SK-N-SH treated with all-trans-retinoic acid at 6 μM for 48 hours (cell line): ENCODE measurements around the gene RABGAP1L.

Experiments
- ATAC-seq: fragments of 200-7000 bp; cut with Tn5 transposase; 3 replicates; pipeline ENCODE4 v1.9.1; 2020; ENCODE audit warnings: mild to moderate bottlenecking, moderate library complexity
- BACH2 ChIP-seq: fragments of 250-450 bp; sonication (Bioruptor Pico); IDR thresholded peaks from 2 replicates; pipeline ENCODE4 v1.9.0; 2021; ENCODE audit warnings: mild to moderate bottlenecking, borderline replicate concordance
- CSDC2 ChIP-seq: fragments of 250-450 bp; sonication (Bioruptor Pico); IDR thresholded peaks from 2 replicates; pipeline ENCODE4 v1.5.0; 2020; ENCODE audit warnings: mild to moderate bottlenecking, moderate library complexity
- CSRNP3 ChIP-seq: fragments of 250-450 bp; sonication (Bioruptor Pico); IDR thresholded peaks from 2 replicates; pipeline ENCODE4 v1.5.1; 2021; ENCODE audit warnings: mild to moderate bottlenecking, moderate library complexity
- ESRRG ChIP-seq: fragments of 250-450 bp; sonication (Bioruptor Pico); IDR thresholded peaks from 2 replicates; pipeline ENCODE4 v1.6.1; 2021; ENCODE audit warnings: mild to moderate bottlenecking
- GLIS3 ChIP-seq: fragments of 250-450 bp; sonication (Bioruptor Pico); IDR thresholded peaks from 2 replicates; pipeline ENCODE4 v1.5.0; 2020; ENCODE audit warnings: mild to moderate bottlenecking, moderate library complexity
- OSR1 ChIP-seq: fragments of 250-450 bp; sonication (Bioruptor Pico); IDR thresholded peaks from 2 replicates; pipeline ENCODE4 v1.8.0; 2022; ENCODE audit warnings: moderate library complexity, mild to moderate bottlenecking, inconsistent platforms
- PPARA ChIP-seq: fragments of 250-450 bp; sonication (Bioruptor Pico); IDR thresholded peaks from 2 replicates; pipeline ENCODE4 v1.5.0; 2020; ENCODE audit warnings: mild to moderate bottlenecking, borderline replicate concordance
- RARB ChIP-seq: fragments of 250-450 bp; sonication (Bioruptor Pico); IDR thresholded peaks from 2 replicates; pipeline ENCODE4 v1.8.0; 2021; ENCODE audit warnings: mild to moderate bottlenecking, moderate library complexity
- SNAI2 ChIP-seq: fragments of 250-450 bp; sonication (Bioruptor Pico); IDR thresholded peaks from 2 replicates; pipeline ENCODE4 v1.5.0; 2020; ENCODE audit warnings: mild to moderate bottlenecking, moderate library complexity
- TOX ChIP-seq: fragments of 250-450 bp; sonication (Bioruptor Pico); IDR thresholded peaks from 2 replicates; pipeline ENCODE4 v1.8.0; 2021; ENCODE audit warnings: mild to moderate bottlenecking, moderate library complexity, borderline replicate concordance
- ZC3H10 ChIP-seq: fragments of 250-450 bp; sonication (Bioruptor Pico); IDR thresholded peaks from 2 replicates; pipeline ENCODE4 v1.5.1; 2021; ENCODE audit warnings: mild to moderate bottlenecking, moderate library complexity
- ZFP3 ChIP-seq: fragments of 250-450 bp; sonication (Bioruptor Pico); IDR thresholded peaks from 2 replicates; pipeline ENCODE4 v1.5.0; 2020; ENCODE audit warnings: mild to moderate bottlenecking, moderate library complexity
- ZFP30 ChIP-seq: fragments of 450-650 bp; formaldehyde crosslinking; IDR thresholded peaks from 2 replicates; pipeline ENCODE4 v1.5.0; 2022; ENCODE audit warnings: mild to moderate bottlenecking, moderate library complexity
- ZNF70 ChIP-seq: fragments of 450-650 bp; formaldehyde crosslinking; IDR thresholded peaks from 2 replicates; pipeline ENCODE4 v1.5.0; 2020; ENCODE audit warnings: mild to moderate bottlenecking, moderate library complexity
- ZNF8 ChIP-seq: fragments of 450-650 bp; formaldehyde crosslinking; IDR thresholded peaks from 2 replicates; pipeline ENCODE4 v1.5.0; 2020; ENCODE audit warnings: mild to moderate bottlenecking, moderate library complexity
- TF ChIP-seq, protein P1 (sequence below): fragments of 250-450 bp; sonication (Bioruptor Pico); IDR thresholded peaks from 2 replicates; pipeline ENCODE4 v1.8.0; 2021; ENCODE audit warnings: low read depth, mild to moderate bottlenecking, moderate library complexity, borderline replicate concordance
- TF ChIP-seq, protein P2 (sequence below): fragments of 250-450 bp; sonication (Bioruptor Pico); IDR thresholded peaks from 2 replicates; pipeline ENCODE4 v1.8.0; 2020; ENCODE audit warnings: mild to moderate bottlenecking, moderate library complexity, borderline replicate concordance
- TF ChIP-seq, protein P3 (sequence below): fragments of 250-450 bp; sonication (Bioruptor Pico); IDR thresholded peaks from 2 replicates; pipeline ENCODE4 v1.5.1; 2020; ENCODE audit warnings: low read depth, mild to moderate bottlenecking, moderate library complexity
- TF ChIP-seq, protein P4 (sequence below): fragments of 250-450 bp; sonication (Bioruptor Pico); IDR thresholded peaks from 2 replicates; pipeline ENCODE4 v1.5.0; 2020; ENCODE audit warnings: mild to moderate bottlenecking, moderate library complexity

Gene RABGAP1L

GRCh38 chr1:174785510-174785909 is 626.2 kb downstream of the RABGAP1L start:
- no peak for TF ChIP-seq BACH2
- TF ChIP-seq, protein P1, sequence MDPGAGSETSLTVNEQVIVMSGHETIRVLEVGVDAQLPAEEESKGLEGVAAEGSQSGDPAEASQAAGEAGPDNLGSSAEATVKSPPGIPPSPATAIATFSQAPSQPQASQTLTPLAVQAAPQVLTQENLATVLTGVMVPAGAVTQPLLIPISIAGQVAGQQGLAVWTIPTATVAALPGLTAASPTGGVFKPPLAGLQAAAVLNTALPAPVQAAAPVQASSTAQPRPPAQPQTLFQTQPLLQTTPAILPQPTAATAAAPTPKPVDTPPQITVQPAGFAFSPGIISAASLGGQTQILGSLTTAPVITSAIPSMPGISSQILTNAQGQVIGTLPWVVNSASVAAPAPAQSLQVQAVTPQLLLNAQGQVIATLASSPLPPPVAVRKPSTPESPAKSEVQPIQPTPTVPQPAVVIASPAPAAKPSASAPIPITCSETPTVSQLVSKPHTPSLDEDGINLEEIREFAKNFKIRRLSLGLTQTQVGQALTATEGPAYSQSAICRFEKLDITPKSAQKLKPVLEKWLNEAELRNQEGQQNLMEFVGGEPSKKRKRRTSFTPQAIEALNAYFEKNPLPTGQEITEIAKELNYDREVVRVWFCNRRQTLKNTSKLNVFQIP (CRISPR knock-in tag): no peak
- no peak for TF ChIP-seq ZFP30
- no peak for TF ChIP-seq CSRNP3 (CRISPR knock-in tag)
- no peak for TF ChIP-seq ZNF70 (CRISPR knock-in tag)
- no peak for TF ChIP-seq SNAI2 (CRISPR knock-in tag)
- TF ChIP-seq, protein P2, sequence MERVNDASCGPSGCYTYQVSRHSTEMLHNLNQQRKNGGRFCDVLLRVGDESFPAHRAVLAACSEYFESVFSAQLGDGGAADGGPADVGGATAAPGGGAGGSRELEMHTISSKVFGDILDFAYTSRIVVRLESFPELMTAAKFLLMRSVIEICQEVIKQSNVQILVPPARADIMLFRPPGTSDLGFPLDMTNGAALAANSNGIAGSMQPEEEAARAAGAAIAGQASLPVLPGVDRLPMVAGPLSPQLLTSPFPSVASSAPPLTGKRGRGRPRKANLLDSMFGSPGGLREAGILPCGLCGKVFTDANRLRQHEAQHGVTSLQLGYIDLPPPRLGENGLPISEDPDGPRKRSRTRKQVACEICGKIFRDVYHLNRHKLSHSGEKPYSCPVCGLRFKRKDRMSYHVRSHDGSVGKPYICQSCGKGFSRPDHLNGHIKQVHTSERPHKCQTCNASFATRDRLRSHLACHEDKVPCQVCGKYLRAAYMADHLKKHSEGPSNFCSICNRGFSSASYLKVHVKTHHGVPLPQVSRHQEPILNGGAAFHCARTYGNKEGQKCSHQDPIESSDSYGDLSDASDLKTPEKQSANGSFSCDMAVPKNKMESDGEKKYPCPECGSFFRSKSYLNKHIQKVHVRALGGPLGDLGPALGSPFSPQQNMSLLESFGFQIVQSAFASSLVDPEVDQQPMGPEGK (CRISPR knock-in tag): no peak
- no peak for TF ChIP-seq TOX (CRISPR knock-in tag)
- ATAC-seq: no peak

GRCh38 chr1:174786358-174786757 is 627.0 kb downstream of the RABGAP1L start:
- no peak for TF ChIP-seq ZC3H10 (CRISPR knock-in tag)
- TF ChIP-seq ZNF8 (CRISPR knock-in tag): no peak
- TF ChIP-seq ESRRG (CRISPR knock-in tag): no peak
- TF ChIP-seq SNAI2 (CRISPR knock-in tag): no peak
- no peak for TF ChIP-seq CSRNP3 (CRISPR knock-in tag)
- TF ChIP-seq, protein P3, sequence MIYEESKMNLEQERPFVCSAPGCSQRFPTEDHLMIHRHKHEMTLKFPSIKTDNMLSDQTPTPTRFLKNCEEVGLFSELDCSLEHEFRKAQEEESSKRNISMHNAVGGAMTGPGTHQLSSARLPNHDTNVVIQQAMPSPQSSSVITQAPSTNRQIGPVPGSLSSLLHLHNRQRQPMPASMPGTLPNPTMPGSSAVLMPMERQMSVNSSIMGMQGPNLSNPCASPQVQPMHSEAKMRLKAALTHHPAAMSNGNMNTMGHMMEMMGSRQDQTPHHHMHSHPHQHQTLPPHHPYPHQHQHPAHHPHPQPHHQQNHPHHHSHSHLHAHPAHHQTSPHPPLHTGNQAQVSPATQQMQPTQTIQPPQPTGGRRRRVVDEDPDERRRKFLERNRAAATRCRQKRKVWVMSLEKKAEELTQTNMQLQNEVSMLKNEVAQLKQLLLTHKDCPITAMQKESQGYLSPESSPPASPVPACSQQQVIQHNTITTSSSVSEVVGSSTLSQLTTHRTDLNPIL (CRISPR knock-in tag): no peak
- no peak for TF ChIP-seq ZFP30
- TF ChIP-seq RARB (CRISPR knock-in tag): no peak
- TF ChIP-seq, protein P4, sequence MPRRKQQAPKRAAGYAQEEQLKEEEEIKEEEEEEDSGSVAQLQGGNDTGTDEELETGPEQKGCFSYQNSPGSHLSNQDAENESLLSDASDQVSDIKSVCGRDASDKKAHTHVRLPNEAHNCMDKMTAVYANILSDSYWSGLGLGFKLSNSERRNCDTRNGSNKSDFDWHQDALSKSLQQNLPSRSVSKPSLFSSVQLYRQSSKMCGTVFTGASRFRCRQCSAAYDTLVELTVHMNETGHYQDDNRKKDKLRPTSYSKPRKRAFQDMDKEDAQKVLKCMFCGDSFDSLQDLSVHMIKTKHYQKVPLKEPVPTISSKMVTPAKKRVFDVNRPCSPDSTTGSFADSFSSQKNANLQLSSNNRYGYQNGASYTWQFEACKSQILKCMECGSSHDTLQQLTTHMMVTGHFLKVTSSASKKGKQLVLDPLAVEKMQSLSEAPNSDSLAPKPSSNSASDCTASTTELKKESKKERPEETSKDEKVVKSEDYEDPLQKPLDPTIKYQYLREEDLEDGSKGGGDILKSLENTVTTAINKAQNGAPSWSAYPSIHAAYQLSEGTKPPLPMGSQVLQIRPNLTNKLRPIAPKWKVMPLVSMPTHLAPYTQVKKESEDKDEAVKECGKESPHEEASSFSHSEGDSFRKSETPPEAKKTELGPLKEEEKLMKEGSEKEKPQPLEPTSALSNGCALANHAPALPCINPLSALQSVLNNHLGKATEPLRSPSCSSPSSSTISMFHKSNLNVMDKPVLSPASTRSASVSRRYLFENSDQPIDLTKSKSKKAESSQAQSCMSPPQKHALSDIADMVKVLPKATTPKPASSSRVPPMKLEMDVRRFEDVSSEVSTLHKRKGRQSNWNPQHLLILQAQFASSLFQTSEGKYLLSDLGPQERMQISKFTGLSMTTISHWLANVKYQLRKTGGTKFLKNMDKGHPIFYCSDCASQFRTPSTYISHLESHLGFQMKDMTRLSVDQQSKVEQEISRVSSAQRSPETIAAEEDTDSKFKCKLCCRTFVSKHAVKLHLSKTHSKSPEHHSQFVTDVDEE (CRISPR knock-in tag): no peak
- no peak for TF ChIP-seq GLIS3
- TF ChIP-seq OSR1 (CRISPR knock-in tag): no peak
- TF ChIP-seq ZFP3 (CRISPR knock-in tag): no peak
- no peak for TF ChIP-seq PPARA (CRISPR knock-in tag)
- TF ChIP-seq, protein P1 (CRISPR knock-in tag): no peak
- no peak for TF ChIP-seq BACH2
- no peak for TF ChIP-seq CSDC2 (CRISPR knock-in tag)
- ATAC-seq: no peak
